Measurements from ENCODE around the gene KCTD3. TPM values are rescaled to one million over a fixed set of nuclear protein-coding genes. Genes with fewer than 3 reads are reported as not detected.

KCTD3 gene
- total RNA-seq, 1 experiment from 2014 or later: 34.7 TPM

- no TSS peak for BruUV-seq (replicated peaks)
Observed at GRCh38 chr1:215584389-215584788, 17.3 kb downstream of the KCTD3 start.

GRCh38 chr1:215589650-215590435, 22.7 kb downstream of the KCTD3 start:
- no peak for DNase-seq (ENCODE audit: low read depth, low spot score)
- ATAC-seq: no peak
- BruUV-seq (replicated peaks): no TSS peak
- Histone ChIP-seq H3K9me3 (ENCODE audit: control insufficient read depth, insufficient read depth, low read depth, low read length) (no peaks in the 10 kb centered on the region), H3K4me1 (ENCODE audit: control insufficient read depth, insufficient read depth, low read length) (no peaks in the 10 kb centered on the region; the same call in 1 of the 2 replicates), H3K27ac (ENCODE audit: low read length) (no peak overlapping the region), H3K36me3 (ENCODE audit: control insufficient read depth, insufficient read depth, low read length) (no peaks in the 10 kb centered on the region; the same call in 1 of the 2 replicates), H3K27me3 (ENCODE audit: control insufficient read depth, insufficient read depth, low read length) (no peaks in the 10 kb centered on the region), H3K4me3 (ENCODE audit: low read depth in 2 of 2, low read length in 2 of 2) (no peak overlapping the region)
- TF ChIP-seq CTCF (IDR thresholded peaks at IDR 0.05) (no peak), TCF7L2 (IDR thresholded peaks at IDR 0.05; ENCODE audit: low read depth, low read length) (no peak), REST (IDR thresholded peaks at IDR 0.05; ENCODE audit: insufficient read depth in 1 of 2, low read depth in 2 of 2, low read length in 1 of 2) (no peak), POLR2AphosphoS5 (IDR thresholded peaks at IDR 0.05; ENCODE audit: low read depth, low read length) (no peak), SIN3A (IDR thresholded peaks at IDR 0.05; ENCODE audit: borderline replicate concordance, insufficient read depth, low read depth, low read length) (no peak)
- intact Hi-C loops (cut with micrococcal nuclease; ENCODE audit: unreplicated experiment) (no loop called here), in situ Hi-C loops (cut with HindIII; ENCODE audit: low pct_unique_long_range_greater_than_20kb, low sequenced_read_pairs) (no loop called here)
- CTCF ChIA-PET: no interaction called here
- POLR2A ChIA-PET: no interaction called here

More at GRCh38 chr1:215584389-215584788, 17.3 kb downstream of the KCTD3 start:
- ChIA-PET CTCF (no interaction called here), POLR2A (no interaction called here)
- Histone ChIP-seq H3K4me3 (ENCODE audit: low read depth in 2 of 2, low read length in 2 of 2) (no peak overlapping the region), H3K9me3 (ENCODE audit: control insufficient read depth, insufficient read depth, low read depth, low read length) (no peaks in the 10 kb centered on the region), H3K36me3 (ENCODE audit: control insufficient read depth, insufficient read depth, low read length) (peaks cover 11% of the 10 kb centered on the region), H3K4me1 (ENCODE audit: control insufficient read depth, insufficient read depth, low read length) (no peaks in the 10 kb centered on the region), H3K27me3 (ENCODE audit: control insufficient read depth, insufficient read depth, low read length) (no peaks in the 10 kb centered on the region), H3K27ac (ENCODE audit: low read length) (no peak overlapping the region)
- ATAC-seq (no peak), DNase-seq (ENCODE audit: low read depth, low spot score) (no peak)
- no peak for TF ChIP-seq SIN3A (IDR thresholded peaks at IDR 0.05; ENCODE audit: borderline replicate concordance, insufficient read depth, low read depth, low read length)
- no peak for TF ChIP-seq REST (IDR thresholded peaks at IDR 0.05; ENCODE audit: insufficient read depth in 1 of 2, low read depth in 2 of 2, low read length in 1 of 2)
- no peak for TF ChIP-seq TCF7L2 (IDR thresholded peaks at IDR 0.05; ENCODE audit: low read depth, low read length)
- TF ChIP-seq CTCF (IDR thresholded peaks at IDR 0.05): no peak
- no peak for TF ChIP-seq POLR2AphosphoS5 (IDR thresholded peaks at IDR 0.05; ENCODE audit: low read depth, low read length)
- in situ Hi-C loops (cut with HindIII; ENCODE audit: low pct_unique_long_range_greater_than_20kb, low sequenced_read_pairs): no loop called here
- intact Hi-C loops (cut with micrococcal nuclease; ENCODE audit: unreplicated experiment): no loop called here
